ENCODE results near the gene FGF8.

FGF8 gene, protein sequence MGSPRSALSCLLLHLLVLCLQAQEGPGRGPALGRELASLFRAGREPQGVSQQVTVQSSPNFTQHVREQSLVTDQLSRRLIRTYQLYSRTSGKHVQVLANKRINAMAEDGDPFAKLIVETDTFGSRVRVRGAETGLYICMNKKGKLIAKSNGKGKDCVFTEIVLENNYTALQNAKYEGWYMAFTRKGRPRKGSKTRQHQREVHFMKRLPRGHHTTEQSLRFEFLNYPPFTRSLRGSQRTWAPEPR

DNA sequence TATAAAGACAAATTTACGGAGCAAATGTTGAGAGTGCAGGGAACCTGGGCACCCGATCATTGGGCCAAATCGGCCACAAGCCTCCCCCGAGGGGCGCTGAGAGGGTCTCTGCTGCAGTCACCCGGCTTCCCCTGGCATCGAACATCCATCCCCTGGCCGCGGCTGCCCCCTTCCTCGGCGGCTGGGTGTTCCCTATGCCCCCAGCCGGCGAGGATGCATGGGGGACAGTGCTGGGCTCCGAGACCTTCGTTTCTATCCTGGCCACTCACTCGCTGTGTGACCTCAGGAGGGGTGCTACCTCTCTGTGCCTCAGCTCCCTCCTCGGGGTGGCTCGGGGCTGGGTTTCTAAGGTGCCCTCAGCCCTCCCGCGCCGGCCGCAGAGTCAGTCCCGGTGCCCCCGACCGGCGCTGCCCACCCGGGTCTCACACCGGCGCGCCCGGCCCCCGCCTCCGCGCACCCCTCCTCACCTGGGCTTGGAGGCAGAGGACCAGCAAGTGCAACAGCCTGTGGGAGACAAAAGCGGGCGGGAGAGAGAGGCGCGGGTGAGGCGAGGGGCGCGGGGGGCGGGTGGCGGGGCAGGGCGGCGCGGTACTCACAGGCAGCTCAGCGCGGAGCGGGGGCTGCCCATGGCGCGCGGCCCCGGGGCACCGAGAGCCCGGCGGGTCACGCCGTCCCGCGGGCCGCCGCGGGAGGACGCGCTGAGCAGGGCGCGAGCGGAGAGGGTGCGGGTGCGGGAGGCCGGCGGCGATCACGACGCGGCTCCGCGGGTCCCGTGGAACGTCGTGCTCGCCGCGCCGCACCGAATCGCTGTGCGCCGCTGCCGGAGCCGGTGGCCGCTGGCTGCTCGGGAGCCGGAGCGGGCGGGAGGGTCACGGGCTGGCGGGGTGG lies at the start of gene FGF8:
Gene FGF8 (minus strand): TSS at position 842 of the 888 bp plus-strand sequence. CDS start 214 bp downstream, at position 628.
- H3K4me3 ChIP-seq (ENCODE audit: low read length), result no peak within 1 kb of the TSS
- TF ChIP-seq EZH2phosphoT487 (IDR thresholded peaks at IDR 0.05; ENCODE audit: borderline replicate concordance, low read length), result peak; percentile 70
- TF ChIP-seq, protein P1, sequence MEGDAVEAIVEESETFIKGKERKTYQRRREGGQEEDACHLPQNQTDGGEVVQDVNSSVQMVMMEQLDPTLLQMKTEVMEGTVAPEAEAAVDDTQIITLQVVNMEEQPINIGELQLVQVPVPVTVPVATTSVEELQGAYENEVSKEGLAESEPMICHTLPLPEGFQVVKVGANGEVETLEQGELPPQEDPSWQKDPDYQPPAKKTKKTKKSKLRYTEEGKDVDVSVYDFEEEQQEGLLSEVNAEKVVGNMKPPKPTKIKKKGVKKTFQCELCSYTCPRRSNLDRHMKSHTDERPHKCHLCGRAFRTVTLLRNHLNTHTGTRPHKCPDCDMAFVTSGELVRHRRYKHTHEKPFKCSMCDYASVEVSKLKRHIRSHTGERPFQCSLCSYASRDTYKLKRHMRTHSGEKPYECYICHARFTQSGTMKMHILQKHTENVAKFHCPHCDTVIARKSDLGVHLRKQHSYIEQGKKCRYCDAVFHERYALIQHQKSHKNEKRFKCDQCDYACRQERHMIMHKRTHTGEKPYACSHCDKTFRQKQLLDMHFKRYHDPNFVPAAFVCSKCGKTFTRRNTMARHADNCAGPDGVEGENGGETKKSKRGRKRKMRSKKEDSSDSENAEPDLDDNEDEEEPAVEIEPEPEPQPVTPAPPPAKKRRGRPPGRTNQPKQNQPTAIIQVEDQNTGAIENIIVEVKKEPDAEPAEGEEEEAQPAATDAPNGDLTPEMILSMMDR (IDR thresholded peaks at IDR 0.05; ENCODE audit: low read depth, low read length, poor library complexity, severe bottlenecking), result no peak
- no peak within 1 kb of the TSS for H3K27ac ChIP-seq (ENCODE audit: low read depth, low read length)
- H3K4me2 ChIP-seq (ENCODE audit: low read length), result no peak within 1 kb of the TSS
- H3K9me3 ChIP-seq (ENCODE audit: control insufficient read depth, insufficient read depth, low read length), result no peaks in the 10 kb centered on the region
- peaks cover 49% of the 10 kb centered on the region for H3K27me3 ChIP-seq (ENCODE audit: control insufficient read depth, low read length)
- peaks cover 13% of the 10 kb centered on the region for H3K36me3 ChIP-seq (ENCODE audit: control insufficient read depth, low read length)
- H3K4me1 ChIP-seq (ENCODE audit: control insufficient read depth, low read length), result peaks cover 28% of the 10 kb centered on the region
- no peaks in the 10 kb centered on the region for H4K20me1 ChIP-seq (ENCODE audit: control insufficient read depth, insufficient read depth, low read depth, low read length)
- no peaks in the 10 kb centered on the region for H3K9me2 ChIP-seq (replicated peaks; ENCODE audit: control insufficient read depth, low read length)
- no peaks in the 10 kb centered on the region; the same call in 1 of the 2 replicates for H3K79me2 ChIP-seq (ENCODE audit: control insufficient read depth, low read length)
- H3F3A ChIP-seq (ENCODE audit: control insufficient read depth, insufficient read depth), result peaks cover 4% of the 10 kb centered on the region

DNA sequence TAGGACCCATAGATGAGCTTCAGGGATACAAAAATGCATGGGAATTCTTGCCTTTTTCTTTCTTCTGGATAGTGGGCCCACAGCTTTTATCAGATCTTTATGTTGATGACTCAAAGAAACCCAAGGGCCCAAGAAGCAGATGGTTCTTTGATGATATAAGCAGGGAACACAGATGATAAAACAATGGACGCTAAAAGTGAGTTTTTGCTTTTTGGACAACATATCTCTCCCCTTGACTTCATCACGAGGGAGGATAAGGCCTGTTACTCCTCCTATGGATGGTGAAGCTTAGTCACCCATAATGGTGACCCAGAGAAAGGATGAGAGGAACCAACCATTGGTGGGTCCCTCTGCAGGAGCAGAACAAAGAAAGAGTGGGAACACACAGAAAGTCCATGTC lies 48.8 kb upstream of the FGF8 start:
- peaks cover 11% of the 10 kb centered on the region for H3K4me1 ChIP-seq (ENCODE audit: control insufficient read depth, low read length)
- H3K4me2 ChIP-seq (ENCODE audit: low read length), result no peak overlapping the region
- TF ChIP-seq, protein P1 (IDR thresholded peaks at IDR 0.05; ENCODE audit: low read depth, low read length, poor library complexity, severe bottlenecking), result no peak
- TF ChIP-seq EZH2phosphoT487 (IDR thresholded peaks at IDR 0.05; ENCODE audit: borderline replicate concordance, low read length), result no peak
- H4K20me1 ChIP-seq (ENCODE audit: control insufficient read depth, insufficient read depth, low read depth, low read length), result 0 out of 2 replicates have a peak, but pooled peaks cover 3% of the 10 kb centered on the region
- H3K9me2 ChIP-seq (replicated peaks; ENCODE audit: control insufficient read depth, low read length), result no peaks in the 10 kb centered on the region
- H3F3A ChIP-seq (ENCODE audit: control insufficient read depth, insufficient read depth), result peaks cover 2% of the 10 kb centered on the region
- H3K27ac ChIP-seq (ENCODE audit: low read depth, low read length), result no peak overlapping the region
- H3K4me3 ChIP-seq (ENCODE audit: low read length), result no peak overlapping the region
- H3K9me3 ChIP-seq (ENCODE audit: control insufficient read depth, insufficient read depth, low read length), result no peaks in the 10 kb centered on the region
- peaks cover 4% of the 10 kb centered on the region for H3K79me2 ChIP-seq (ENCODE audit: control insufficient read depth, low read length)
- H3K36me3 ChIP-seq (ENCODE audit: control insufficient read depth, low read length), result no peaks in the 10 kb centered on the region
- no peaks in the 10 kb centered on the region for H3K27me3 ChIP-seq (ENCODE audit: control insufficient read depth, low read length)

DNA sequence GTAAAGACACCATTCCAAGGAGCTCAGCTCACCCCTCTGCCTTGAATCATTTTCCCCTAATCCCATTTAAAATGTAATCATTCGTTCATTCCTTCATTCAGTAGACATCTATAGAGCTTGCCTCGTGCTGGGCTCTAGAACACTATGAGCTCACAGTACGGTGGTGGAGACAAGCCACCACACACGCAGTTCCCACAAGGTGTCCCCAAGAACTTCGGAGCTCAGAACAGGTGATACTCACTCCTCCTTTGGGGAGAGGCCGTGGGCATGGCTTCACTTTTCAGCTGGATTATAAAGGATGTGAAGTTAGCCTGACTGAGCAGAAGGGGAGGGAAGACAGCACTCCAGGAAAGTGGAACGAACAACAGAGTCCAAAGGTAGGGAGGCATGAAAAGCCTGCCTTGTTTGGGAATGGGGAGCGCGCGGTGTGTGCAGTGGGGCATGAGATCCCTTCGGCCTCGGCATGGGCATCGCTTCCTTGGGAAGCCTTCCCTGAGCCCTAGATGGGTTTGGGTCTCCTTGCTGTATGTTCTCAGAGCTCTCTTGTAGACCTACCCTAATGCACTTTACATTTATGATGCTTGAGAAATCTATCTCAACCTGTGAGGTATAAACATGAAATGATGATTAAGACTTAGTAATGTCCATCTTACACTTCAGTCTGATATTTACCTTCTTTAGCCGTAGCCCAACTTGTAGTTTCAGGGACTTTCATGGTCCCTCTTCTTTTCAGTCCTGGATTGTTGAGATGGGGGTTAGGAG lies 43.1 kb upstream of the FGF8 start:
- peaks cover 14% of the 10 kb centered on the region for H4K20me1 ChIP-seq (ENCODE audit: control insufficient read depth, insufficient read depth, low read depth, low read length)
- H3K79me2 ChIP-seq (ENCODE audit: control insufficient read depth, low read length), result peaks cover 56% of the 10 kb centered on the region

More for the DNA sequence above, 43.1 kb upstream of the FGF8 start:
- H3K4me3 ChIP-seq (ENCODE audit: low read length), result peak overlapping the region; percentile 94
- H3F3A ChIP-seq (ENCODE audit: control insufficient read depth, insufficient read depth), result peaks cover 2% of the 10 kb centered on the region; the same call in 1 of the 2 replicates
- H3K9me3 ChIP-seq (ENCODE audit: control insufficient read depth, insufficient read depth, low read length), result no peaks in the 10 kb centered on the region
- H3K27me3 ChIP-seq (ENCODE audit: control insufficient read depth, low read length), result no peaks in the 10 kb centered on the region
- peaks cover 12% of the 10 kb centered on the region for H3K36me3 ChIP-seq (ENCODE audit: control insufficient read depth, low read length)
- peaks cover 27% of the 10 kb centered on the region for H3K4me1 ChIP-seq (ENCODE audit: control insufficient read depth, low read length)
- H3K4me2 ChIP-seq (ENCODE audit: low read length), result peak overlapping the region; percentile 95
- no peaks in the 10 kb centered on the region for H3K9me2 ChIP-seq (replicated peaks; ENCODE audit: control insufficient read depth, low read length)
- TF ChIP-seq, protein P1 (IDR thresholded peaks at IDR 0.05; ENCODE audit: low read depth, low read length, poor library complexity, severe bottlenecking), result no peak
- no peak for TF ChIP-seq EZH2phosphoT487 (IDR thresholded peaks at IDR 0.05; ENCODE audit: borderline replicate concordance, low read length)
- peak overlapping the region; percentile 68; the same call in 1 of the 2 replicates for H3K27ac ChIP-seq (ENCODE audit: low read depth, low read length)
